HG02678 (cell line): ENCODE measurements around the gene LMO7.

Experiments
- ATAC-seq: cut with Tn5 transposase; IDR thresholded peaks from one replicate; pipeline ENCODE4 v1.9.1; 2021; ENCODE audit warnings: mild to moderate bottlenecking, moderate library complexity; ENCODE audit not compliant: unreplicated experiment

LMO7 gene

DNA sequence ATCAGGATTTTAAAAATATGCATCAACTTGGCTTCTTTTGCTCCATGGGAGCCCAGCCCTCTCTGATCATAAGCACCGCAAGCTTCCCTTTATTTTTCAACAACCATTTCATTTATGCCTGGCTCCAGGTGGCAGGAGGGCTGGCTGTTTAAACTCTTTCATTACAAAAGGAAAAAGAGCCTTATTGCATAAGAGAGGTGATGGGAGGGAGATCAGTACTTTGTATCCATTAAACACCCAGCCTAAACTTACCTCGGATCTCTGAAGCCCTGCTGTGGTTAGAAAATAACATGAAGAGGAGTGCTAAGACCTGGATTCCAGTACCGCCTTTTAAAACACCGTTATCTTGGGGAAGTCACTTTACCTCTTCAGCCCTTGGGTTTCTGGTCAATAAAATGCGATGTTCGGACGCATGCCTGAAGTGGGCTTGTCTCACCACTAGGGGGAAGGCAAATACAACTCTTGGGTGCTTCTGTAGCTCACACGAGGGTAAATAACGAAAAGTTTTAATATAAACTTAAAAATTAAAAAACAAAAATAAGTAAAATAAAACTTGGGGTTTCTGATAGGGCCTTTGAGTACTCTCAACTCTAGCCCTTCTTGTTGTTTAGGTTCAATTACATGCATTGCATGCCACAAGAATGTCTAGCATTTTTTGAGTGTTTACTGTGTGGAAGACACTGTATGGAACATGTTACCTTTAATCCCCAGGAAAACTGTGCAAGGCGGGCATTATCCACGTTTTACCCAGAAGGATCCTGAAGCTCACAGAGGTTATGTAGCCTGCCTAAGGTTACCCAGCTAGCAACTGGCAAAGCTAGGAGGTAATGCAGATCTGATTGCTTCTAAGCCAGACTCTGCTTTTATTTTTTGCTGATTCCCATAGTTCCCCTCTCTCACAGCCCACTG, 240.3 kb downstream of the LMO7 start:
- peak; percentile 96 for ATAC-seq

DNA sequence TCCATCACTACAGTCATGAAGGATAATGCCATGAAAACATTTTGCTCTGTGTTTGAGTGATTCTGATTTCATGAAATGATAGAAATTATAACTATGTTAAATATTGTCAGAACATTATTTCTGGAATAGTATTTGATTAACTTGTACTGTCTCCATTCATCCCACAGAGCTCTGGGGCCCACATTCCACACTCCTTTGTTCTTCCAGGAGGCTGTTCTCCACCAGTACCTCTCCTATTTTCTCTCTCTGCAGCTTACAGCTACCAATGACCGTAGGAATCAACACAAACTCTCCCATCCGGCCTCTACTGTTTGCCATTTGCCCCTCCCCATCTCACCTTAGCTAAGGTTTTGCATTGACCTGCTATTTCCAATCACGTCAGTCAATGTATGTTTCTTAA, 240.9 kb downstream of the LMO7 start:
- ATAC-seq: no peak

DNA sequence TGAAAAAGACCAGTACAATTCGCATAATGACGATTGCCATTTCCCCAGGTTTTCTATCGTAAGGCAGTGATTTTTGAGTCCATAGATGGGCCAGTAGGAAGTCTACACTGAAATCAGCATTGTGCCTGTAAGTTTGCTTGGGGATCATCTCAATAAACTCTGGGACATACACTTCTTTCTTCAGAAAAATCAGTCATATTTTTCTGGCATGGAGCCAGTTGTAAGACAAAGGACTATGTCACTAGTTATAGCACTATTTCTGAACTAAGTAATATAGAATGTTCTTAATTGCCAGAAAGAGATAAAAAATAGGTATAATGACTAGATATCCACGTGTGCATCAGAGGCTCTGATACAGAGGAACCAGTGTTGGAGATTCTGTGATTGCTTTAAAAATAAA, 243.5 kb downstream of the LMO7 start:
- ATAC-seq: no peak

DNA sequence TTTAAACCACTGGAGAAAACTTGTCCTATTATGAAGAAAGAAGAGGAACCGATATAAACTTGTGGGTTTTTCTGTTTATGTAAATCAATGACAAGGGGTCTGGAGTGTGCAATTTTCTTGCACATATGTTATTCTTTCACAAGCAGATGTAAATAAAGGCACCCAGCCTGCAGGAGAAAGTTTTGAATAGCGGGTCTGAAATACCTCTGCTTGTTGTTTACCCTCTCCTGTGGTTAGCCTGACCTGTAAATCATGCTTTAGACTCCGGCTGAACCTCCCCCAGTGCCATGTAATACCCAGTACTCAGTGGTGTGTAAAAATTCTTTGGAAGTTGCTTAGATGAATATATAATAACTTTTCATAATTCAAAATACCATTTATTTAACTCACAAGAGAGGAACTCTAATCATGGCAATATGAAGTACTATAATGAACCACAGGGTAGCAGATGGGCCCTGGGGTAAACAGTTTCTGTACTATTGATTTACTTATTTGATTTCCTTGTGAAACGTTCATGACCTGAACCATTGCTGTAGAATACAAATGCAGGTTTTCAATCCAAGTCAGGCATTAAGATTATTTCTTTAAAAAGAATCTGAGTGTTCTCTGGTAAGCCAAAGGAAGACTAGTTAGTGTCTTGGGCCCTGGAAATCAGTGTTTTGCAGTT, 245.1 kb downstream of the LMO7 start:
- no peak for ATAC-seq

DNA sequence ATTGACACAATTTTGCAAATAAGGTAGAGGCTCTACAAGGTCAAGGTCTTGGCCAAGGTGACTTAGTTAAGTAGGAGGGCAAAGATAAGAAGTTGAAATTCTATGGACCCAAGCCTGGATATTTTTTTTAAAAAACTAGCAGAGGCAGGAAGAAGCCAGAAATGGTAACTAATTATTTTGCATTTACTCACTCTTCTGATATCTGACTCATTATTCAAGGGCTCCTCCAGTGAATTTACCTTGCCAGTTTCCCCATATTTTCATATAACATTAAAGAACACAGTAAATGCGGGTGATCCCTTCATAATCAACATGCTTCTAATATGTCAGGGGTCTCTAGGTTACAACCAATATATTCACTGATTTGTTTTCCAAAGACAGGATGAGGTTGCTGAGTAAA, 246.1 kb downstream of the LMO7 start:
- no peak for ATAC-seq

DNA sequence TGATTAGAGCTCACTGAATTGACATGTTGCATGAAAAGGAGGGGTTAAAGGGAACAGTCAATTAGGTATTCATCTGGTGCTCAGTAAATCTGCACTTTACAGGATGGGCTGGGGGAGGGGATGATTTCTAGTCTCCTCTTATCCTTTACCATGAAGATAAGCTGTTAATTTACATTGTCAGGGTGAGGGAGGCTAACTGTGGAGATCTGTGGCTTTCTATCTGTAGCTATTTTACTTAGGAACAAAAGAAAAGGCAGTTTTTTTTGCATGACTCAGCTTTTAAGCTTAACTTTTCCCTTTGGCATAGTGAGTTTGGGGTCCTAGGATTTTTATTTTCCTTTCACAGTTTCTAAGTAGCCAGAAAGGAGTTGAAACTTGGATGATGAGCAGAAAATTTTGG, 253.3 kb downstream of the LMO7 start:
- ATAC-seq: no peak

DNA sequence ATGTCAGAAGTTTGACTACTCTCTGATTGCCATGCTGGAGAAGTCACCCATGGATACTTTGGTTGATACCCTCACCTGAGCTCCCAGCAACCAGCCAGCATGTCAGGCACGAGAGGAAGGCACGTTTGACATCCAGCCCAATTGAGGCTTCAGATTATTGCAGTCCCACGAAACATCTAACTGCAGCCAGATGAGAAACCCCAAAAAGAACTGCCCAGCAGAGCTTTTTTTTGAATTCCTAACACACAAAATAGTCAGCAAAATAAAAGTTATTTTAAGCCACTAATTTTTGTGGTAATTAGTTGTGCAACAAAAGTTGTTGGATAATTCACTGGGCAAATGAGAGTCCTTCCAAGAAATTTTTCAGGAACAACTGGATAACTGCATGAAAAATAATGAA, 259.0 kb downstream of the LMO7 start:
- no peak for ATAC-seq

DNA sequence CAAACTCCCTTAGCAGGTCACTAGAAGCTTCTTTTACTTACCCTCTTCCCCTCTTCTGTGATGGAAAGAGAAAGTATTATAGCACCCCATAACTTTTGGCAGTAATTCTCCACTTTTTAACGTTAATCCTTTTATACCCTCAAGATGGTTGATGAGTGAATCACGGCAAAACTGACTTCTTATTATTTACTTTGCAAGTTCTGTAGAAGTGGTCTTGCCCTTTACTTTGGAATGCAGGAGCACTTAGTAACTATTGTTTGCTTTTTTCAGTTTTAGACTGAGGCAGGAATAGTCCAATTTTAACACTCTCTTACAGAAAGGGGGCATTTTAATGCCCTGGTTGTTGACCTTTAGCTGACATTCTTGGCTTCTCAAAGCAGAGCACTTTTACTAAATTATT, 260.1 kb downstream of the LMO7 start:
- no peak for ATAC-seq

DNA sequence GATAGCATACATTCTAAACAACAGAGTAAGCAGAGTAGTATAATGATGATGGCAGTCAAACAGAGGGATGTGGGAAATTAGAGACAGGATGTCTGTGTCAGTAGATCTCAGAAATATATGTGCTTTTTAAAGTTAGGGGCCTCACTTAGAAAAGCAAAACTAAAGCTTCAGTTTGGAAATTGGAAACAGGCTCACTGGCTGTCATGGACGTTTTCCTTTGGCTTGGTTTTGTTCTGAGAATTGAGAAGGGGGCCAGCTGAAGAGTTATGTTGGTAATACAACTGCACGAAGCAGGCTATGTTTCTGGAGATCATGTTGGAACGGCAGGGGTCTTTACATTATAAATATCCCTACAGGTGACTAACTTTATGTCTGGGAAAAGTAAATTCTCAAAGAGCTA, 261.3 kb downstream of the LMO7 start:
- no peak for ATAC-seq

DNA sequence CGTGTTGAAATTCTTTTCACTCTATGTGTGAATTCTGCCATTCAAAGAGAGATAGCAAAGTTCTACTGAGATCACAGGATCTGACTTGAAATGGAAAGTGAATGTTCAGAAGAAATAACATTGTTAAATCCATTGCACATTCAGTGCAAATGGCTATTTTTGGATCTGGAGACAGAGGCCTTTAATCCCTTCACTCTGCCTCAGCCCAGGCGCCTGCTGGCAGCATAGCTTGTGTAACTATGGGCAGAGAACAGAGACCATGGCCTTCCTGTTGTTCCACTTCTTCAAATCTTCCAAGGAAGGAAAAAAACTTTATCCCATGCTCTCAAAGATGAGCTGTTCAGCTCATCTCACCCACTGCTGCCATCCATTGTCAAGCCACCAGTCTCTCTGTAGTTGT, 265.4 kb downstream of the LMO7 start:
- ATAC-seq: no peak

DNA sequence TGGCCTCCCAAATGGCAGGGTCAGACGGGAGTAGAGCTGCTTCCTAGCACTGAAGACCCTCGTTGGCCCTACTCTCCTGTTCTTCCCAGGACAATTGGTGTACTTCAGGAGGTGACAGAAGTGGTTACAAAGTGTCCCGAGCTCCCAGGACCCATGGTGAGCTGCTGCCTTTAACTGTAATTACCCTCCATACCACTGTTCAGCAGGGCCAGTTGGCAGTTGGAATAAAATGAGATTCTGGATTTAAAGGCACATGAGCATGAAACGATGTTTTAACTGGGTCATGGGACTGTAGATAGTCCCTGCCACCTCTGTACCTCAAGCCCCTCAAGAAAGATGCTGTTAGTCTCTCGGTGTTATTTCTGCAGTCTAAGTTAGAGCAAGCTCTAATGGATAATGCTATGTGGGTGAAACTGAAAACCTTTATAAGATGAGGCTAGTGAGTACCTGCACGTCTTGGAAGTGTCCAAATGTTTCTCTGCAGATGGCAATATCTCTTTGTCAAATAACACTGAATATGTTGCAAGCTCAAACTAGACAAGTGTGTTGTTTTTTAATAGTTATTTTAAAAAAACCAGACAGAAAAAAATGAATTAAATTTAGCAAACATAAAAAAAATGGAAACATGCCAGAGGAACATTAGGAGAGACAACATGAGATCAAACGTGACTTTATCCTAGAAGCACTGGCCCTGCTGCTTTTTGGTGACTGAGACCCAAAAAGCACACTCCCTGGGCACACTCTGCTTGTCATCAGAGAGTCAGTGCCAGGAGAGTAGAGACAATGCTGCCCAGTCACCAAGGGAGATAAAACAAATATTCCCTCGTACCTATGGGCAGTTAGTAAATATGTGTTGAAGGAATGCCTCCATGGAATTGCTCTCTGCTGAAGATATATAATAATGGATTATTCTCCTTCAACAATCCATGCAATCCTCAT, 266.3 kb downstream of the LMO7 start:
- ATAC-seq: no peak

DNA sequence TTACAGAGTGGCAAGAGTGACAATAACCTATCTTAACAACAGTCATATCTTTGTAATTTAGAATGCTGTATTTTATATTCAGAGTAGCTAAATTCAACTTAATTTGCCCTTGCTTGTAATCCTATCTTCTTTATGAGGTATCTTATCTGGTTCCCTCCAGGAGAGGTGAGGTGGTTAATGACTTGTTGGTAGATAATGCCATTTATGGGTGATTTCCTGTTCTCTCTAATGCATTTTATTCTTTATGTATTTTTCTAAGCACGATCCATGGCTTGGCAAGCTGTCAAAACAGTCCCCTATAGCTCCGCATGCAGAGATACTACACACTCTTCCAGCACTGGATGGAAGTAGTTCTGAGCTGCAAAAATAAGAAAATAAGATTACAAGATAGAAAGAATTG, 267.9 kb downstream of the LMO7 start:
- no peak for ATAC-seq

DNA sequence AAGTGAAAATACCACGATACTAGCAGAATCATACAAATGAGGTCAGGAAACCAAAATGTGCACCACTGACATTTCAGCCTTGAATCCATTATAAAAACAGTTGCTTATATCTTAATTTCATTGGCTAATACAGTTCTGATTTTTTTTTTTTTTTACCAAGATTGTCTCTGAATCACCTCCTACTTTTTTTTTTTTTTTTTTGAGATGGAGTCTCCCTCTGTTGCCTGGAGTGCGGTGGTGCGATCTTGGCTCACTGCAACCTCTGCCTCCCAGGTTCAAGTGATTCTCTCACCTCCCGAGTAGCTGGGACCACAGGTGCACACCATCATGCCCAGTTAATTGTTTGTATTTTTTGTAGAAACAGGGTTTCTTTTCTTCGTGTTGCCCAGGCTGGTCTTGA, 270.2 kb downstream of the LMO7 start:
- ATAC-seq: no peak

DNA sequence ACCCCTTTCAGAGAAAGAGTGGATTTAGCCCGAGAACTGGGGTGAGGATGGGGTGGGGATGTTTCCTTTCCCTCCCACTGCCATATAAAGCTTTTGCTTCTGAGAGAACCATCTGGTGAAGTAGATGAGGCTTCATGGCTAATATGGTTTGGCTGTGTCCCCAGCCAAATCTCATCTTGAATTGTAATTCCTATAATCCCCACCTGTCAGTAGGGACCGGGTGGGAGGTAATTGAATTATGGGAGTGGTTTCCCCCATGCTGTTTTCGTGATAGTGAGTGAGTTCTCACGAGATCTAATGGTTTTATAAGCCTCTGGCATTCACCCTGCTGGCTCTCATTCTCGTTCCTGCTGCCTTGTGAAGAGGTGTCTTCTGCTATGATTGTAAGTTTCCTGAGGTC, 270.9 kb downstream of the LMO7 start:
- ATAC-seq: no peak

DNA sequence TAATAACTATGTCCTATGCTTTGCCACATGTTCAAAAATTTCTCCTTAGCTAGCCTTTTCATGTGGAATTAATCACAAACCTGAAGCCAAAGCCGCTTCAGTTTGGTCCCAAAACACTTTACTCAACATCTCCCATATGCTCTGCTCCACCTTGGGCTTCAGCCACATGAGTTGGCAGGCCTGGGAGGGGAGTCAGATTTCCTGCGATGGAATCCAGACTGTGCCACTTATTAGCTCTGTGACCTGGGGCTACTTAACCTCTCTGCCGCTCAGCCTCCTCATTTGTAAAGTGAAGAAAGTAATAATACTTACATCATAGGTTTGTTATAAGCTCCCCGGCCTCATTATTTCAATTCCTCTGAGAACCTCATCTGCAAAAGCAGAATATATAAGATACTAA, 272.0 kb downstream of the LMO7 start:
- no peak for ATAC-seq
